WTC11 (cell line): Measurements from ENCODE around the gene CDCA5.

ENCODE experiments used
- ATF2 ChIP-seq: sonication (generic); formaldehyde crosslinking; IDR thresholded peaks from 2 replicates; pipeline ENCODE4 v1.8.1; 2022; ENCODE audit warnings: low read depth, missing genetic modification reagents, borderline replicate concordance
- CTCF ChIP-seq: fragments of 200-600 bp; IDR thresholded peaks from 2 replicates; pipeline ENCODE4 v1.8.0; 2022; ENCODE audit warnings: antibody characterized with exemption
- ESRRA ChIP-seq: sonication (generic); formaldehyde crosslinking; IDR thresholded peaks from 2 replicates; pipeline ENCODE4 v1.8.1; 2022; ENCODE audit warnings: mild to moderate bottlenecking, missing genetic modification reagents, borderline replicate concordance
- FOXJ3 ChIP-seq: sonication (generic); formaldehyde crosslinking; IDR thresholded peaks from 2 replicates; pipeline ENCODE4 v1.9.0; 2021; ENCODE audit warnings: missing genetic modification reagents, mild to moderate bottlenecking, borderline replicate concordance
- GABPB1 ChIP-seq: sonication (generic); formaldehyde crosslinking; IDR thresholded peaks from 2 replicates; pipeline ENCODE4 v1.8.1; 2023; ENCODE audit warnings: mild to moderate bottlenecking, missing genetic modification reagents
- JUN ChIP-seq: sonication (generic); formaldehyde crosslinking; IDR thresholded peaks from 2 replicates; pipeline ENCODE4 v1.8.0; 2023; ENCODE audit warnings: mild to moderate bottlenecking, missing genetic modification reagents
- MAX ChIP-seq: sonication (generic); formaldehyde crosslinking; IDR thresholded peaks from 2 replicates; pipeline ENCODE4 v1.8.0; 2022; ENCODE audit warnings: mild to moderate bottlenecking, missing genetic modification reagents
- RELA ChIP-seq: sonication (generic); formaldehyde crosslinking; IDR thresholded peaks from 2 replicates; pipeline ENCODE4 v1.8.1; 2022; ENCODE audit warnings: missing genetic modification reagents, mild to moderate bottlenecking, borderline replicate concordance
- TCF7 ChIP-seq: sonication (generic); formaldehyde crosslinking; IDR thresholded peaks from 2 replicates; pipeline ENCODE4 v1.8.0; 2022; ENCODE audit warnings: mild to moderate bottlenecking, low read depth, missing genetic modification reagents, moderate library complexity
- ZBTB43 ChIP-seq: sonication (generic); formaldehyde crosslinking; IDR thresholded peaks from 2 replicates; pipeline ENCODE4 v1.8.1; 2023; ENCODE audit warnings: mild to moderate bottlenecking, missing genetic modification reagents
- ZNF396 ChIP-seq: fragments of 250-450 bp; sonication (Bioruptor Pico); IDR thresholded peaks from 2 replicates; pipeline ENCODE4 v1.8.0; 2021; ENCODE audit warnings: mild to moderate bottlenecking, moderate library complexity, borderline replicate concordance
- ZNF532 ChIP-seq: fragments of 250-450 bp; sonication (Bioruptor Pico); IDR thresholded peaks from 2 replicates; pipeline ENCODE4 v1.9.0; 2021; ENCODE audit warnings: mild to moderate bottlenecking, borderline replicate concordance

GRCh38 chr11:65045728-65046127, 38.1 kb downstream of the CDCA5 start:
- no peak for TF ChIP-seq RELA (CRISPR knock-in tag)
- no peak for TF ChIP-seq ZNF396 (CRISPR knock-in tag)
- TF ChIP-seq CTCF, result no peak
- no peak for TF ChIP-seq MAX
- TF ChIP-seq ZNF532 (CRISPR knock-in tag), result no peak
- no peak for TF ChIP-seq FOXJ3 (CRISPR knock-in tag)
- TF ChIP-seq JUN (CRISPR knock-in tag), result no peak
- TF ChIP-seq ATF2 (CRISPR knock-in tag), result no peak
- no peak for TF ChIP-seq TCF7 (CRISPR knock-in tag)
- no peak for TF ChIP-seq ZBTB43 (CRISPR knock-in tag)
- no peak for TF ChIP-seq ESRRA (CRISPR knock-in tag)
- no peak for TF ChIP-seq GABPB1 (CRISPR knock-in tag)
